ENCODE measurements around the gene ASS1. TPM values are rescaled to one million over a fixed set of nuclear protein-coding genes. Genes with fewer than 3 reads are reported as not detected.

Gene ASS1
- total and polyA plus RNA-seq, 2 donors (not counting 1 experiment from before 2014, with no cell fraction given): 44.7 to 223 TPM

DNA sequence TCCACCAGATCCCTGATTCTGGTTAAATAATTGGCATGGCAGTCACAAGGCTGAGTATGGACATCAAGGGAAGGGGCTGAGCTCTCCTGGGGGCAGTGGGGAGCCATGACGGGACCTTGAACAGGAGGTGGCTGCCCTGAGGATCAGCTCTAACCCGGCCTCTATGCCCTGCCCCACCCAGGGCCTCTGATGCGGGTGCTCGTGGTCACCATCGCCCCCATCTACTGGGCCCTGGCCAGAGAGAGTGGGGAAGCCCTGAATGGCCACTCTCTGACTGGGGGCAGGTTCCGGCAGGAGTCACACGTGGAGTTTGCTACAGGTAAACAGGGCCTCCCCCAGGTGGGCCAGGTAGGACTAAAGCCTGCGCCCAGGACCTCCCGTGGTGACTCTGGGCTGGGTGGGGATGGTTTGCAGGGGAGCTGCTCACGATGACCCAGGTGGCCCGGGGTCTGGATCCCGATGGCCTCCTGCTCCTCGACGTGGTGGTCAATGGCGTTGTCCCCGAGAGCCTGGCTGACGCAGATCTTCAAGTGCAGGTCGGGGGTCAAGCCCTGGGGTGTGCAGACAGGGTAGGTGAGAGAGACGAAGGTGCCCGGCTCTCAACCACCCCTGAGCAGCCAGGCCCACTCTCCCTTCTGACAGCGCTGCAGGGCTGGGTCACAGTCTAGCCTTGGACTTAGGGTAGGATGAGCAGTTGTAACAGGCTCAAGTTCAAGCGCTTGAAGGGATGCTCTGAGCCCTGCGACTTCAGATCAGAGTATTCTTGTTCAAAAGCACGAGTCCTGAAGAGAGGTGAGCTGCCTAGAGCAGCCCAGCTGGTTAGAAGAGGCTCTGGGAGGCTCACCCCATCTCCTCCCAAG, 19.9 kb upstream of the ASS1 start:
- H3K36me3 ChIP-seq (ENCODE audit: control insufficient read depth, insufficient read depth, low read length): no peaks in the 10 kb centered on the region
- no peaks in the 10 kb centered on the region for H3K79me2 ChIP-seq (ENCODE audit: control insufficient read depth, insufficient read depth, low read length)
- H4K20me1 ChIP-seq (ENCODE audit: control insufficient read depth, extremely low read depth, insufficient read depth, low read length): no peaks in the 10 kb centered on the region
- TF ChIP-seq EZH2 (IDR thresholded peaks at IDR 0.05; ENCODE audit: low read length, missing control alignments): no peak
- TF ChIP-seq, protein P1, sequence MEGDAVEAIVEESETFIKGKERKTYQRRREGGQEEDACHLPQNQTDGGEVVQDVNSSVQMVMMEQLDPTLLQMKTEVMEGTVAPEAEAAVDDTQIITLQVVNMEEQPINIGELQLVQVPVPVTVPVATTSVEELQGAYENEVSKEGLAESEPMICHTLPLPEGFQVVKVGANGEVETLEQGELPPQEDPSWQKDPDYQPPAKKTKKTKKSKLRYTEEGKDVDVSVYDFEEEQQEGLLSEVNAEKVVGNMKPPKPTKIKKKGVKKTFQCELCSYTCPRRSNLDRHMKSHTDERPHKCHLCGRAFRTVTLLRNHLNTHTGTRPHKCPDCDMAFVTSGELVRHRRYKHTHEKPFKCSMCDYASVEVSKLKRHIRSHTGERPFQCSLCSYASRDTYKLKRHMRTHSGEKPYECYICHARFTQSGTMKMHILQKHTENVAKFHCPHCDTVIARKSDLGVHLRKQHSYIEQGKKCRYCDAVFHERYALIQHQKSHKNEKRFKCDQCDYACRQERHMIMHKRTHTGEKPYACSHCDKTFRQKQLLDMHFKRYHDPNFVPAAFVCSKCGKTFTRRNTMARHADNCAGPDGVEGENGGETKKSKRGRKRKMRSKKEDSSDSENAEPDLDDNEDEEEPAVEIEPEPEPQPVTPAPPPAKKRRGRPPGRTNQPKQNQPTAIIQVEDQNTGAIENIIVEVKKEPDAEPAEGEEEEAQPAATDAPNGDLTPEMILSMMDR (conservative IDR thresholded peaks at IDR 0.05 in 1 of 2, IDR thresholded peaks at IDR 0.05 in 1 of 2; ENCODE audit: low read depth in 1 of 2, low read length in 2 of 2): no peak
- H3K4me2 ChIP-seq (ENCODE audit: extremely low read depth, insufficient read depth, low read length): no peak overlapping the region
- no peaks in the 10 kb centered on the region for H3K27me3 ChIP-seq (ENCODE audit: control insufficient read depth, insufficient read depth, low read length)
- no peaks in the 10 kb centered on the region for H3K4me1 ChIP-seq (ENCODE audit: control insufficient read depth, extremely low read depth, insufficient read depth, low read length)
- DNase-seq (ENCODE audit: low read depth in 2 of 2): no peak
- H3K4me3 ChIP-seq (replicated peaks in 1 of 4; ENCODE audit: control extremely low read depth in 1 of 4, insufficient read depth in 1 of 4, low read depth in 3 of 4, low read length in 4 of 4): no peak overlapping the region
- H3K27ac ChIP-seq (ENCODE audit: insufficient read depth, low read length): no peak overlapping the region
- no peaks in the 10 kb centered on the region for H3K9me3 ChIP-seq (ENCODE audit: control insufficient read depth, insufficient read depth, low read depth, low read length)
- no peak overlapping the region for H3K9ac ChIP-seq (ENCODE audit: insufficient read depth, low read length)
- H2AFZ ChIP-seq (ENCODE audit: low read length): no peak overlapping the region

DNA sequence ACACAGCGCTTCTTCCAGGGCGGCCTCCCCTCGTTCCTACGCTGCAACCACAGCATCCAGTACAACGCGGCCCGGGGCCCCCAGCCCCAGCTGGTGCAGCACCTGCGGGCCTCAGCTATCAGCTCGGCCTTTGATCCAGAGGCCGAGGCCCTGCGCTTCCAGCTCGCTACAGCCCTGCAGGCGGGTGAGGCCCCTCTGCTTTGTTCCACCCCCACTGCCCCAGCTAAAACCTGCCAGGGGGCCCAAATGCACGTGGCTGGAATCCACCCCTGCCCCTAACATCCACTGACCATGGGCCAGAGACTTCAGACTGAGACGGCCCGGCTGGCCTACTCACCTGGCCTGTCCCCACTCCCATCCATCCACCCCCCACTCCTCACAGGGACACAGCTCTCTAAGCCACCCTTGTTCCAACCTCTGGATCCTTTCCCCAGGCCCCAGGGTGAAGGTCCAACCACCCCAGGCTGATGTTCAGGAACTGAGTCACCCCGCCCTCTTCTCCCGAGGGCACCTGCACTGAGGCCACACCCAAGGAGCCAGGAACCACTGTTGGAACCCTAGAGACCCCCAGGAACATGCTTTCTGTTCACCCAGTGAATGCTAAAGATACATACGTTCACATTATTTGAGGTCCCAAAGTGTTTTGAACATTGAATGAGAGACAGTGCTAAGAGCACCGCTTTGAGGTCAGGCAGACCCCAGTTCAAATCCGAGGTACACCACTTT, 18.9 kb upstream of the ASS1 start:
- no peak overlapping the region for H3K27ac ChIP-seq (ENCODE audit: insufficient read depth, low read length)
- no peak overlapping the region for H3K4me3 ChIP-seq (replicated peaks in 1 of 4; ENCODE audit: control extremely low read depth in 1 of 4, insufficient read depth in 1 of 4, low read depth in 3 of 4, low read length in 4 of 4)
- TF ChIP-seq, protein P1 (conservative IDR thresholded peaks at IDR 0.05 in 1 of 2, IDR thresholded peaks at IDR 0.05 in 1 of 2; ENCODE audit: low read depth in 1 of 2, low read length in 2 of 2): no peak
- no peak for TF ChIP-seq EZH2 (IDR thresholded peaks at IDR 0.05; ENCODE audit: low read length, missing control alignments)
- no peaks in the 10 kb centered on the region for H3K36me3 ChIP-seq (ENCODE audit: control insufficient read depth, insufficient read depth, low read length)
- H4K20me1 ChIP-seq (ENCODE audit: control insufficient read depth, extremely low read depth, insufficient read depth, low read length): no peaks in the 10 kb centered on the region
- no peaks in the 10 kb centered on the region for H3K79me2 ChIP-seq (ENCODE audit: control insufficient read depth, insufficient read depth, low read length)
- no peaks in the 10 kb centered on the region for H3K27me3 ChIP-seq (ENCODE audit: control insufficient read depth, insufficient read depth, low read length)
- H3K4me1 ChIP-seq (ENCODE audit: control insufficient read depth, extremely low read depth, insufficient read depth, low read length): no peaks in the 10 kb centered on the region
- no peak for DNase-seq (ENCODE audit: low read depth in 2 of 2)
- no peak overlapping the region for H3K9ac ChIP-seq (ENCODE audit: insufficient read depth, low read length)
- no peak overlapping the region for H2AFZ ChIP-seq (ENCODE audit: low read length)
- H3K9me3 ChIP-seq (ENCODE audit: control insufficient read depth, insufficient read depth, low read depth, low read length): no peaks in the 10 kb centered on the region
- H3K4me2 ChIP-seq (ENCODE audit: extremely low read depth, insufficient read depth, low read length): no peak overlapping the region

DNA sequence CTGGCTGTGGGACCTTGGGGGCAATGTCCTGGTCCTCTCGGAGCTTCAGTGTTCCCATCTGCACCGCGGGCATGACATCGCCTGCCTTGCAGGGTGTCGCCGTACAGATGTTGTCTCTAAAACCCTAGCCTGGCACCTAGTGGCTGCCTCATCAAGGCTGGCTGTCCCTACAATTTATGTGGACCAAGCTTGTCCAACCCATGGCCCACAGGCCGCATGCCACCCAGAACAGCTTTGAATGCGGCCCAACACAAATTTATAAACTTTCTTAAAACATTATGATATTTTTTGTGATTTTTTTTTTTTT, 18.3 kb upstream of the ASS1 start:
- no peaks in the 10 kb centered on the region for H3K9me3 ChIP-seq (ENCODE audit: control insufficient read depth, insufficient read depth, low read depth, low read length)
- H3K36me3 ChIP-seq (ENCODE audit: control insufficient read depth, insufficient read depth, low read length): no peaks in the 10 kb centered on the region
- no peaks in the 10 kb centered on the region for H3K79me2 ChIP-seq (ENCODE audit: control insufficient read depth, insufficient read depth, low read length)
- TF ChIP-seq, protein P1 (conservative IDR thresholded peaks at IDR 0.05 in 1 of 2, IDR thresholded peaks at IDR 0.05 in 1 of 2; ENCODE audit: low read depth in 1 of 2, low read length in 2 of 2): no peak
- TF ChIP-seq EZH2 (IDR thresholded peaks at IDR 0.05; ENCODE audit: low read length, missing control alignments): no peak
- H3K4me1 ChIP-seq (ENCODE audit: control insufficient read depth, extremely low read depth, insufficient read depth, low read length): no peaks in the 10 kb centered on the region
- H3K9ac ChIP-seq (ENCODE audit: insufficient read depth, low read length): no peak overlapping the region
- no peak overlapping the region for H2AFZ ChIP-seq (ENCODE audit: low read length)
- no peak overlapping the region for H3K4me2 ChIP-seq (ENCODE audit: extremely low read depth, insufficient read depth, low read length)
- DNase-seq (ENCODE audit: low read depth in 2 of 2): no peak
- H3K4me3 ChIP-seq (replicated peaks in 1 of 4; ENCODE audit: control extremely low read depth in 1 of 4, insufficient read depth in 1 of 4, low read depth in 3 of 4, low read length in 4 of 4): no peak overlapping the region
- H4K20me1 ChIP-seq (ENCODE audit: control insufficient read depth, extremely low read depth, insufficient read depth, low read length): no peaks in the 10 kb centered on the region
- no peak overlapping the region for H3K27ac ChIP-seq (ENCODE audit: insufficient read depth, low read length)
- no peaks in the 10 kb centered on the region for H3K27me3 ChIP-seq (ENCODE audit: control insufficient read depth, insufficient read depth, low read length)

All from fibroblast of lung (primary cell).